Thyroid gland (tissue), 4 donors: ENCODE measurements around the gene TRIAP1.

ENCODE experiments used
- CTCF ChIP-seq, 6 experiments: fragments of 200-600 bp in 3 of 6; fragments of 450-650 bp in 3 of 6; sonication (generic) in 3 of 6; IDR thresholded peaks; one replicate each; pipeline ENCODE4 v1.5.1; 2016 to 2019; ENCODE audit warnings: antibody characterized with exemption in 6 of 6, mild to moderate bottlenecking in 2 of 6, inconsistent platforms in 1 of 6, moderate library complexity in 1 of 6
- POLR2A ChIP-seq, 2 donors: fragments of 450-650 bp; IDR thresholded peaks; one replicate each; pipeline ENCODE4 v1.6.1; 2017; ENCODE audit warnings: antibody characterized with exemption in 2 of 2, mild to moderate bottlenecking in 2 of 2, moderate library complexity in 1 of 2

GRCh38 chr12:120422892-120423456 is 23.2 kb downstream of the TRIAP1 start:
- TF ChIP-seq CTCF (IDR thresholded peaks at IDR 0.05), result no peak
- TF ChIP-seq POLR2A (IDR thresholded peaks at IDR 0.05), result no peak
